NCI-H1417 treated with DMSO at 0.1 percent for 48 hours (cell line): Measurements from ENCODE around the gene CEP57L1.
"Not testable (repeated sequence)": the region's sequence is repeated elsewhere in the genome, so short reads cannot be mapped to it uniquely, and the experiment has no call there.

ENCODE experiments used
- DNase-seq: peaks from one replicate; lab custom pipeline; 2025; lab: John Stamatoyannopoulos, UW

Gene CEP57L1

GRCh38 chr6:109172101-109172746 lies 76.9 kb downstream of the CEP57L1 start:
- DNase-seq: no peak

- DNase-seq: no peak
Measured at GRCh38 chr6:109174916-109175315, 79.6 kb downstream of the CEP57L1 start.

- no peak for DNase-seq
Measured at GRCh38 chr6:109178921-109179320, 83.6 kb downstream of the CEP57L1 start.

GRCh38 chr6:109179507-109179906 lies 84.2 kb downstream of the CEP57L1 start:
- no peak for DNase-seq

GRCh38 chr6:109182578-109182977 lies 87.3 kb downstream of the CEP57L1 start:
- DNase-seq: no peak

GRCh38 chr6:109183109-109183650 lies 87.9 kb downstream of the CEP57L1 start:
- no peak for DNase-seq

- DNase-seq: no peak
Measured at GRCh38 chr6:109184638-109185037, 89.3 kb downstream of the CEP57L1 start.

- DNase-seq: no peak
Measured at GRCh38 chr6:109186012-109186411, 90.7 kb downstream of the CEP57L1 start.

- no peak for DNase-seq
Measured at GRCh38 chr6:109187399-109188114, 92.2 kb downstream of the CEP57L1 start.

GRCh38 chr6:109188115-109188411 lies 92.8 kb downstream of the CEP57L1 start:
- DNase-seq: no peak

- DNase-seq: not testable (repeated sequence)
Measured at GRCh38 chr6:109191368-109191767, 96.1 kb downstream of the CEP57L1 start.

GRCh38 chr6:109192865-109193264 lies 97.6 kb downstream of the CEP57L1 start:
- no peak for DNase-seq

- DNase-seq: no peak
Measured at GRCh38 chr6:109194880-109195279, 99.6 kb downstream of the CEP57L1 start.

GRCh38 chr6:109197061-109197460 lies 101.8 kb downstream of the CEP57L1 start:
- DNase-seq: no peak

- DNase-seq: no peak
Measured at GRCh38 chr6:109202409-109203264, 107.3 kb downstream of the CEP57L1 start.

- DNase-seq: no peak
Measured at GRCh38 chr6:109204511-109204910, 109.2 kb downstream of the CEP57L1 start.

GRCh38 chr6:109212683-109213082 lies 117.4 kb downstream of the CEP57L1 start:
- DNase-seq: no peak
